ENCODE results near the gene TTLL5.

DNA sequence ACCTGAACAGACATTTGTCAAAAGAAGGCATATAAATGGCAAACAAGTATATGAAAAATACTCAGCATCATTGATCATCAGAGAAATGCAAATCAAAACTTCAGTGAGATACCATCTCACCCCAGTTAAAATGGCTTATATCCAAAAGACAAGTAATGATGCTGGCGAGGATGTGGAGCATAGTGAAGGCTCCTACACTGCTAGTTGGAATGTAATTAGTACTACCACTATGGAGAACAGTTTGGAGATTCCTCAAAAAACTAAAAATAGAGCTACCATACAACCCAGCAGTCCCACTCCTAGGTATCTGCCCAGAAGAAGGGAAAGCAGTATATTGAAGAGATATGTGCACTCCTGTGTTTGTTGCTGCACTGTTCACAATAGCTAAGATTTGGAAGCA is 174.7 kb downstream of the TTLL5 start:
- TF ChIP-seq HDGF (IDR thresholded peaks at IDR 0.05; ENCODE audit: borderline replicate concordance): no peak
- TF ChIP-seq FOXA1 (IDR thresholded peaks at IDR 0.05): no peak
- no peak for TF ChIP-seq ELF4 (IDR thresholded peaks at IDR 0.05)
- no peak for TF ChIP-seq NFRKB (IDR thresholded peaks at IDR 0.05)
- TF ChIP-seq FOXK2 (IDR thresholded peaks at IDR 0.05): no peak
- no peak for TF ChIP-seq FOXM1 (IDR thresholded peaks at IDR 0.05; ENCODE audit: borderline replicate concordance)
- no peak for TF ChIP-seq BHLHE40 (IDR thresholded peaks at IDR 0.05; ENCODE audit: borderline replicate concordance)
- TF ChIP-seq LEF1 (IDR thresholded peaks at IDR 0.05; ENCODE audit: borderline replicate concordance): no peak
- TF ChIP-seq SP1 (IDR thresholded peaks at IDR 0.05): no peak
- TF ChIP-seq ZNF384 (IDR thresholded peaks at IDR 0.05): no peak

Measured in HEK293T (cell line).